GM20000 (cell line): ENCODE measurements around the gene SST.
"Not testable (repeated sequence)": the region's sequence is repeated elsewhere in the genome, so short reads cannot be mapped to it uniquely, and the experiment has no call there.

Source experiments
- DNase-seq: peaks from one replicate; pipeline ENCODE4 v3.0.0; 2012; ENCODE audit warnings: low spot score
- TF ChIP-seq, protein P1 (sequence below): IDR thresholded peaks from 2 replicates; pipeline ENCODE4 v1.5.1; 2012; ENCODE audit warnings: mild to moderate bottlenecking, control low read depth; ENCODE audit errors: extremely low read depth, missing control alignments

Gene SST

DNA sequence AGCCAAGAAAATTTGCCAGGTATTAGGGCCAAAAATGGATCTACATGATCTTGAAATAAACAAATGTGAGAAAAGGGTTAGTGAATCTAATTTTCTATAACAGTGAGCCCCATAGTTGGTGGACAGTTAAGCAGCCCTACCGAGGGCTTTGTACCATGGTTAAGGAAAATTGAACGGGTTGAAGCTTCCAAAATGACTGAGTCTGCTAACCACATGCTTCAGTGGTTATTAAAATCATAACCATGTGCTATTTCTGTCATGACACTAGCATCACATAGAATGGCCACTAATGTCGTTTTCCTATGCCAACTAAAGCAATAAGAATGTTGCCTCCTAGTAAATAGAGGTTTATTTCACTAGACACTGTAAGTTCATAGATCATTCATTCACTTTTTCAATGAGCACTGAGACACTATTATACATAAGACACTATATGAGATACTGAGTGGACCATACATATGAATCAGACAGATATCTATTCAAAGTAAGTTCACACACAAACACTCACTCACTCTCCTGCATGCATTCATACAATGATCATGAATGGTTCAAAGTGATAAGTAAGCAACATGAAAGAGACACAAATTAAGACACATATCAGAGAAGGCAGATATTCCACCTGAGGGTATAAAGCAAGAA, 4.3 kb downstream of the SST start:
- DNase-seq = no peak
- TF ChIP-seq, protein P1, sequence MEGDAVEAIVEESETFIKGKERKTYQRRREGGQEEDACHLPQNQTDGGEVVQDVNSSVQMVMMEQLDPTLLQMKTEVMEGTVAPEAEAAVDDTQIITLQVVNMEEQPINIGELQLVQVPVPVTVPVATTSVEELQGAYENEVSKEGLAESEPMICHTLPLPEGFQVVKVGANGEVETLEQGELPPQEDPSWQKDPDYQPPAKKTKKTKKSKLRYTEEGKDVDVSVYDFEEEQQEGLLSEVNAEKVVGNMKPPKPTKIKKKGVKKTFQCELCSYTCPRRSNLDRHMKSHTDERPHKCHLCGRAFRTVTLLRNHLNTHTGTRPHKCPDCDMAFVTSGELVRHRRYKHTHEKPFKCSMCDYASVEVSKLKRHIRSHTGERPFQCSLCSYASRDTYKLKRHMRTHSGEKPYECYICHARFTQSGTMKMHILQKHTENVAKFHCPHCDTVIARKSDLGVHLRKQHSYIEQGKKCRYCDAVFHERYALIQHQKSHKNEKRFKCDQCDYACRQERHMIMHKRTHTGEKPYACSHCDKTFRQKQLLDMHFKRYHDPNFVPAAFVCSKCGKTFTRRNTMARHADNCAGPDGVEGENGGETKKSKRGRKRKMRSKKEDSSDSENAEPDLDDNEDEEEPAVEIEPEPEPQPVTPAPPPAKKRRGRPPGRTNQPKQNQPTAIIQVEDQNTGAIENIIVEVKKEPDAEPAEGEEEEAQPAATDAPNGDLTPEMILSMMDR = no peak

DNA sequence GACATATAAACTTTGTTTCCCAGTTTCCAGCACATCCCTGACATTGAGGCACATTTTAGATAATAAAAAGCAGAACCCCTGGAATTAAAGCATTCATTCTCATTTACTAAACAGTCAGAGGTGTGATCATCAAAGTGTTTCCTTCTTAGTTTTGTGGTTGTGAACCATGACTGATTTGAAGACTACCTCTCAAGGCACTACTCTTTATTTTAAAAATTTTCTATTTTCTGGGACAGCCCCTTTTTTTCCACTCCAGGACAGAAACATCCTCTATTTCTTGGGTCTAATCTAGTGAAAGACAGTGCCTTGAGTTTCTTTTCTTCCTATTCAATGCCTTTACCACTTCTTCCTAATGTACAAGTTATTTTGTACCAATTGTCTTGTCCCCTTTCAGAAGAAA, 5.2 kb downstream of the SST start:
- TF ChIP-seq, protein P1 = no peak

DNA sequence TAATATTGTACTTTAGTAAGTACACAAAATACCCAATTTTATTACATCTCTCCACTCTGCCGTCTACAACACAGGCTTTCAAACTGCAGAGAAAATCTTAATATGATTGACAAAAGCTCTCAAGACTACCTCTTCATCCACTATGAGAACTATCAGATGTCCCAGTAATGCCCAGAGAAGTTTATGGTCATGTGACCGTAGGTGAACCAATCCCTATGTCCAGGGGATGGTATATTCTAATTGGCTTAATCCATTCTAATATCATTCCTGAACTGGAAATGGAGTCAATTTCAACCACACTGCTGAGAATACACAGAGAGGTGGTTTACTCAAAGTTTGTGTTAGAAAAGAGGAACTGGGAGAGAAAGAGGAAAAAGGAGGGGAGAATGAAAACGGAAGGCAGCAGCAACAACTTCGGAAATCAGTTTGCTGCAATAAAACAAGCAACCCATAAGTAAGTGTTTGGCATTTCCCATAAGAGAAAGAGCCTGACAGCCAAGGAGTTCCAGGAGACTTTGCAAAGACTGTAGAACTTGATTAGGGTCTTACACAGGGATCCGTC, 7.3 kb downstream of the SST start:
- TF ChIP-seq, protein P1 = no peak
- DNase-seq = no peak

More for the DNA sequence above, 5.2 kb downstream of the SST start:
- no peak for DNase-seq

DNA sequence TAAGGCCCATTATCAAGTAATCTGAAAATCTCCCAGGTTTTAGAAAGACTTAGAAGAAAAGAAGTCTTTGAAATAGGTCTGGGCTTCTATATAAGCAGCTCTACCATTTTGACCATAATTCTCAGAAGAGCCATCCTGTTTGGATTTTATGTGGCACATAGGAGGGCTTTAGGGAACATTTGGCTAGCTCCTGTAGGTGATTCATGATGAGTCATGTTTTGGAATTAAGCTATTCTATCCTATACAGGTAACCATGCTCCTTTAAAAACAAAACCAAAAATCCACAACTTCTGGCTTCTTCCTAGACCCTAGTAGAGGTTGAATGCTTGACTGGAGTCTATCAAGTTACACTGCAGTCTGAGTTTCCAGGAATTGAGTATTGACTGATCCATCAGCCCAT, 8.9 kb downstream of the SST start:
- TF ChIP-seq, protein P1 = no peak
- no peak for DNase-seq

DNA sequence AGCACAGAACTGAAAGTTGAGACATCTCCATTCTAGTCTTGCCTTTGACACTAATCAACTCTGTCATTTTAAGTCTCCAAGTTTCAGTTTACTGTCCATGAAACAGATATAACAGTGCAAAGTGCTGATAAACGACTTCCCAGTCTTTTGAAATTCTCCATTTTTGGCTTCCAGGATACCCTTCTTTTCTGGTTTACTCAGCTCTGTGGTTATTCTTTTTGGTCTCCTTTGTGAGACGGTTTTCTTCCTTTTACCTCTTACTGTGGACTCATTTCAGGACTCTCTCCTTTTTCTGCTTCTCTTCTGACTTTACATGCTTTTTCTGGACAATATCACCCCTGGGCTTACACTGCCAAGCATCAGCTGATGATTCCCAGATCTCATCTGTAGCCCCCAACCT, 18.9 kb downstream of the SST start:
- TF ChIP-seq, protein P1 = no peak
- DNase-seq = no peak

DNA sequence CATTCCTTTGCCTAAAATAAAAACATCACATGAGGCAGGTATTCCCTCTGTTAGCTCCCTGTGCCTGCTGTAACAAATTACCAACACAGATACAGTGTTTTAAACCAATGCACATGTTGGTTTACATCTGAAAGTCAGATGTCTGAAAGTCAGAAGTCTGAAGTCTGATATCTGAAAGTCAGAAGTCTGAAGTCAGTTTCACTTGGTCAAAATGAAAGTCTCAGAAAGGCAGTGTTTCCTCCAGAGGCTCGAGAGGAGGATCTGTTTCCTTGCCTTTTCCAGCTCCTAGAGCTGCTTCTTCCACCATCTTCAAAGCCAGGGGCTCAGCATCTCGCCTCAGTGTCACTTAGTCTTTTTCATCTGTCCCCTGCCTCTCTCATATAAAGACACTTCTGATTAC, 22.0 kb downstream of the SST start:
- DNase-seq = peak; percentile 19
- TF ChIP-seq, protein P1 = no peak

DNA sequence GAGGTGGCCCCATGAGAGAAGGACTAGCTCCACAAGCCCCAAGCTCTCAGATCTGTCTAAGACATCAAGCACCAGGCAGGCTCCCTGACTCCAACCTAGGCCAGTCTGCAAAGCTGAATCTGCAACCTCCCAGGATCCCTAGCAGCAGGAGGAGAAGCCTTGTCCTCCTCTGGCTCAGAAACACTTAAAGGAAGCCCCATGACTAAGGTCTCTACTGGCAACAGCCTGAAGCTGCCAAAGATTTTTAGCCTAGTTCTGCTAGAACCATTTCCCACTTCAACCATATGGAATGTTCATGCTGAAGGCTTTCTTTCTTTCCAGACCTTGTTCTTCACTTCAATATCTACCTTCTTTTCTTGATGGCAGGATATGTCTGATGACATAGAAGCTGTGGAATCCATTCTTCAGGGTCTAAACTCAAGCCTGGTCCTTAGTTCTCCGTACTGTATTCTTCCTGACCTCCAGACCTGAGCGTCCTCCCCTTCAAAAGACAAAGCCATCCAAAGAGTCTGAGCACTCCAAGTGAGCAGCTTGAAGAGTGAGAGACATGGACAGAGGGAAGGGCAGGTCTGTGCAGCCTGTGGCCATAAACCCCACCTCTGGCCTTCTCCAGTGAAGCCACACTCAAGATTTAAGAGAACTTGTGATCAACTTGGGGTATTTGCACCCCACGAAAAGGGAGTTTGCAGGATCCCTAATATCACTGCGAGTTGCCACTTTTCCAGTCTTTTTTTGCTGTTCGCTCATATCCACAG, 23.1 kb downstream of the SST start:
- DNase-seq = no peak
- TF ChIP-seq, protein P1 = no peak

DNA sequence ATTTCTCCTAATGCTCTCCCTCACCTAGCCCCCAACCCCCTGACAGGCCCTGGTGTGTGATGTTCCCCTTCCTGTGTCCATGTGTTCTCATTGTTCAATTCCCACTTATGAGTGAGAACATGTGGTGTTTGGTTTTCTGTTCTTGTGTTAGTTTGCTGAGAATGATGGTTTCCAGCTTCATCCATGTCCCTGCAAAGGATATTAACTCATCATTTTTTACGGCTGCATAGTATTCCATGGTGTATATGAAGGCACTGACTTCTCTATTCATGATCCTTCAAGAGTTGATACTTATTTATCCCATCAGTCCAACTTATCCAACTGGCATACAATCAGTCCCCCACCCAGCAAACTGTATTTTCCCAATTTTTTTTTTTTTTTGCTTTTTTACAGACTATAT, 24.8 kb downstream of the SST start:
- DNase-seq = not testable (repeated sequence)
